Panc1 (cell line): ENCODE measurements around the gene SH3PXD2A.

ENCODE experiments used
- POLR2AphosphoS5 ChIP-seq: IDR thresholded peaks from 2 replicates; pipeline ENCODE4 v1.6.1; 2012; ENCODE audit warnings: mild to moderate bottlenecking, low read depth, low read length, moderate library complexity
- TF ChIP-seq, protein P1 (sequence below): fragments of 450-650 bp; IDR thresholded peaks from 2 replicates; pipeline ENCODE4 v1.5.1; 2017; ENCODE audit warnings: mild to moderate bottlenecking
- TF ChIP-seq, protein P2 (sequence below), 2 experiments: IDR thresholded peaks; 2 replicates each; pipeline ENCODE4 v1.6.1; 2011 to 2012; ENCODE audit warnings: low read depth in 2 of 2, control low read depth in 1 of 2, low read length in 1 of 2, mild to moderate bottlenecking in 1 of 2, moderate library complexity in 1 of 2; ENCODE audit not compliant: insufficient read depth in 1 of 2

DNA sequence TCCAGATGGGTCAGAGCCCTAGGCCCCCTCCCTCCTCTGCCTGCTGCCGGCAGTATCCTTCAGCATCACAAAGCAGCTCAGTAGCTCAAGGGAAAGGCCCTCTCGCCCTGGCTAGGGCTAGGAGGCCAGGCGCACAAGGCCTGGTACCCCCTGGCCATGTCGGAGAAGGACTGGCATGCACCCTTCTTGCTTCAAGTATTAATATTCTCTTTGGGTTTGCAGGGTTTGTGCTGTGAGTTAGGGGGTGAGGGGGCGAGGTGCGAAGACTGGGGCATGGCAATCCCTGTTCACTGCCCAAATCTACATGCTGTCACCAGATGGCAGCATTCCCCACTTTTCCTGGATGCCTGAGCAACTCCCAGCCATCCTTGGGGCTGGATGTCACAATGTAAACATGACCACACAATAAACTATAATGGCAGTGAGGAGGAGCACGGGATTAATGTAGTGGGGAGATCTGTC is 256.7 kb downstream of the SH3PXD2A start:
- TF ChIP-seq, protein P1, sequence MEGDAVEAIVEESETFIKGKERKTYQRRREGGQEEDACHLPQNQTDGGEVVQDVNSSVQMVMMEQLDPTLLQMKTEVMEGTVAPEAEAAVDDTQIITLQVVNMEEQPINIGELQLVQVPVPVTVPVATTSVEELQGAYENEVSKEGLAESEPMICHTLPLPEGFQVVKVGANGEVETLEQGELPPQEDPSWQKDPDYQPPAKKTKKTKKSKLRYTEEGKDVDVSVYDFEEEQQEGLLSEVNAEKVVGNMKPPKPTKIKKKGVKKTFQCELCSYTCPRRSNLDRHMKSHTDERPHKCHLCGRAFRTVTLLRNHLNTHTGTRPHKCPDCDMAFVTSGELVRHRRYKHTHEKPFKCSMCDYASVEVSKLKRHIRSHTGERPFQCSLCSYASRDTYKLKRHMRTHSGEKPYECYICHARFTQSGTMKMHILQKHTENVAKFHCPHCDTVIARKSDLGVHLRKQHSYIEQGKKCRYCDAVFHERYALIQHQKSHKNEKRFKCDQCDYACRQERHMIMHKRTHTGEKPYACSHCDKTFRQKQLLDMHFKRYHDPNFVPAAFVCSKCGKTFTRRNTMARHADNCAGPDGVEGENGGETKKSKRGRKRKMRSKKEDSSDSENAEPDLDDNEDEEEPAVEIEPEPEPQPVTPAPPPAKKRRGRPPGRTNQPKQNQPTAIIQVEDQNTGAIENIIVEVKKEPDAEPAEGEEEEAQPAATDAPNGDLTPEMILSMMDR = peak; percentile 91
- TF ChIP-seq POLR2AphosphoS5 = no peak
- TF ChIP-seq, protein P2, sequence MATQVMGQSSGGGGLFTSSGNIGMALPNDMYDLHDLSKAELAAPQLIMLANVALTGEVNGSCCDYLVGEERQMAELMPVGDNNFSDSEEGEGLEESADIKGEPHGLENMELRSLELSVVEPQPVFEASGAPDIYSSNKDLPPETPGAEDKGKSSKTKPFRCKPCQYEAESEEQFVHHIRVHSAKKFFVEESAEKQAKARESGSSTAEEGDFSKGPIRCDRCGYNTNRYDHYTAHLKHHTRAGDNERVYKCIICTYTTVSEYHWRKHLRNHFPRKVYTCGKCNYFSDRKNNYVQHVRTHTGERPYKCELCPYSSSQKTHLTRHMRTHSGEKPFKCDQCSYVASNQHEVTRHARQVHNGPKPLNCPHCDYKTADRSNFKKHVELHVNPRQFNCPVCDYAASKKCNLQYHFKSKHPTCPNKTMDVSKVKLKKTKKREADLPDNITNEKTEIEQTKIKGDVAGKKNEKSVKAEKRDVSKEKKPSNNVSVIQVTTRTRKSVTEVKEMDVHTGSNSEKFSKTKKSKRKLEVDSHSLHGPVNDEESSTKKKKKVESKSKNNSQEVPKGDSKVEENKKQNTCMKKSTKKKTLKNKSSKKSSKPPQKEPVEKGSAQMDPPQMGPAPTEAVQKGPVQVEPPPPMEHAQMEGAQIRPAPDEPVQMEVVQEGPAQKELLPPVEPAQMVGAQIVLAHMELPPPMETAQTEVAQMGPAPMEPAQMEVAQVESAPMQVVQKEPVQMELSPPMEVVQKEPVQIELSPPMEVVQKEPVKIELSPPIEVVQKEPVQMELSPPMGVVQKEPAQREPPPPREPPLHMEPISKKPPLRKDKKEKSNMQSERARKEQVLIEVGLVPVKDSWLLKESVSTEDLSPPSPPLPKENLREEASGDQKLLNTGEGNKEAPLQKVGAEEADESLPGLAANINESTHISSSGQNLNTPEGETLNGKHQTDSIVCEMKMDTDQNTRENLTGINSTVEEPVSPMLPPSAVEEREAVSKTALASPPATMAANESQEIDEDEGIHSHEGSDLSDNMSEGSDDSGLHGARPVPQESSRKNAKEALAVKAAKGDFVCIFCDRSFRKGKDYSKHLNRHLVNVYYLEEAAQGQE (IDR thresholded peaks at IDR 0.05; ENCODE audit: insufficient read depth in 1 of 2, low read depth in 2 of 2, low read length in 1 of 2) = 0 out of 4 replicates have a peak, but pooled peaks of 1 of the 2 experiments have one; percentile 23
